HepG2 (cell line): ENCODE results near the gene SMTNL2. TPM values are rescaled to one million over a fixed set of nuclear protein-coding genes. Genes with fewer than 3 reads are reported as not detected.

Experiments used
- CREB1 ChIP-seq, 2 experiments: fragments of 450-650 bp in 1 of 2; IDR thresholded peaks; 2 replicates each; pipeline ENCODE4 v1.6.1; 2016 to 2017; ENCODE audit warnings: control low read depth in 1 of 2, mild to moderate bottlenecking in 1 of 2, missing compliant biosample characterization in 1 of 2, missing genetic modification characterization in 1 of 2
- FOXA3 ChIP-seq: IDR thresholded peaks from 2 replicates; pipeline ENCODE4 v1.6.1; 2016; ENCODE audit warnings: missing genetic modification reagents, missing compliant biosample characterization
- HES4 ChIP-seq: sonication (generic); formaldehyde crosslinking; IDR thresholded peaks from 2 replicates; pipeline ENCODE4 v1.9.0; 2021; ENCODE audit warnings: mild to moderate bottlenecking, missing genetic modification reagents, borderline replicate concordance
- HNF4A ChIP-seq: sonication (generic); formaldehyde crosslinking; IDR thresholded peaks from 2 replicates; pipeline ENCODE4 v1.4.0; 2020; ENCODE audit warnings: missing genetic modification reagents
- KAT8 ChIP-seq: IDR thresholded peaks from 2 replicates; pipeline ENCODE4 v1.6.1; 2016; ENCODE audit warnings: missing genetic modification reagents, missing compliant biosample characterization
- REPIN1 ChIP-seq: sonication (generic); formaldehyde crosslinking; IDR thresholded peaks from 2 replicates; pipeline ENCODE4 v1.8.0; 2022; ENCODE audit warnings: missing genetic modification reagents, low read depth, mild to moderate bottlenecking, borderline replicate concordance
- SAP130 ChIP-seq: IDR thresholded peaks from 2 replicates; pipeline ENCODE4 v1.6.1; 2016; ENCODE audit warnings: low read depth
- SRSF1 ChIP-seq: fragments of 200-400 bp; formaldehyde crosslinking; optimal IDR thresholded peaks from 2 replicates; pipeline ENCODE3; 2017; ENCODE audit warnings: mild to moderate bottlenecking, low read depth, low read length, moderate library complexity
- TBX2 ChIP-seq: sonication (generic); formaldehyde crosslinking; IDR thresholded peaks from 2 replicates; pipeline ENCODE4 v1.5.0; 2020; ENCODE audit warnings: missing genetic modification reagents, mild to moderate bottlenecking, borderline replicate concordance
- ZFP90 ChIP-seq: sonication (generic); formaldehyde crosslinking; IDR thresholded peaks from 2 replicates; pipeline ENCODE4 v1.8.0; 2022; ENCODE audit warnings: missing genetic modification reagents, mild to moderate bottlenecking, inconsistent platforms, borderline replicate concordance
- ZKSCAN1 ChIP-seq: fragments of 150-350 bp; IDR thresholded peaks from 2 replicates; pipeline ENCODE4 v1.6.1; 2014; ENCODE audit warnings: low read length
- ZNF234 ChIP-seq: sonication (generic); formaldehyde crosslinking; conservative IDR thresholded peaks from 2 replicates; pipeline ENCODE4 v1.5.1; 2020; ENCODE audit warnings: mild to moderate bottlenecking, missing genetic modification reagents
- polyA plus RNA-seq, 8 experiments: library from polyadenylated mRNA; depleted of rRNA in 3 of 8; stranded (reverse) in 7 of 8; unstranded in 1 of 8; fragments of >200 nt; fragmentation: Illumina TruSeq in 4 of 8; extraction: Trizol in 4 of 8; gene quantifications; 2 replicates each; pipeline versions ENCODE4 v1.2.1 to v1.2.3, GENCODE V29; 2011 to 2016; ENCODE audit warnings: low read depth in 4 of 8, missing spikeins in 1 of 8, mixed read lengths in 1 of 8; ENCODE audit not compliant: insufficient read depth in 1 of 8
- total RNA-seq, 5 experiments: library from RNA; depleted of rRNA; stranded (reverse); fragments of >200 nt; fragmentation: Illumina TruSeq; extraction: Trizol; gene quantifications; 2 replicates each; pipeline ENCODE4 v1.2.3, GENCODE V29; 2016; ENCODE audit warnings: low read depth in 1 of 5
- TF ChIP-seq, protein P1 (sequence below): sonication (generic); formaldehyde crosslinking; IDR thresholded peaks from 2 replicates; pipeline ENCODE4 v1.4.0; 2020; ENCODE audit warnings: mild to moderate bottlenecking, missing genetic modification reagents
- TF ChIP-seq, protein P2 (sequence below): sonication (generic); formaldehyde crosslinking; IDR thresholded peaks from 2 replicates; pipeline ENCODE4 v1.5.1; 2020; ENCODE audit warnings: missing genetic modification reagents, mild to moderate bottlenecking, borderline replicate concordance
- TF ChIP-seq, protein P3 (sequence below), 2 experiments: sonication (generic) in 1 of 2; formaldehyde crosslinking in 1 of 2; IDR thresholded peaks; 2 replicates each; pipeline versions ENCODE4 v1.5.1 to v1.6.1; 2011 to 2020; ENCODE audit warnings: borderline replicate concordance in 1 of 2, low read depth in 1 of 2, low read length in 1 of 2, mild to moderate bottlenecking in 1 of 2, missing genetic modification reagents in 1 of 2, moderate library complexity in 1 of 2

The SMTNL2 gene
- total and polyA plus RNA-seq, 2 of the 13 experiments (the other 11 are each of a cell fraction or from before 2014, with no cell fraction given) = 0.41 to 5.1 TPM

DNA sequence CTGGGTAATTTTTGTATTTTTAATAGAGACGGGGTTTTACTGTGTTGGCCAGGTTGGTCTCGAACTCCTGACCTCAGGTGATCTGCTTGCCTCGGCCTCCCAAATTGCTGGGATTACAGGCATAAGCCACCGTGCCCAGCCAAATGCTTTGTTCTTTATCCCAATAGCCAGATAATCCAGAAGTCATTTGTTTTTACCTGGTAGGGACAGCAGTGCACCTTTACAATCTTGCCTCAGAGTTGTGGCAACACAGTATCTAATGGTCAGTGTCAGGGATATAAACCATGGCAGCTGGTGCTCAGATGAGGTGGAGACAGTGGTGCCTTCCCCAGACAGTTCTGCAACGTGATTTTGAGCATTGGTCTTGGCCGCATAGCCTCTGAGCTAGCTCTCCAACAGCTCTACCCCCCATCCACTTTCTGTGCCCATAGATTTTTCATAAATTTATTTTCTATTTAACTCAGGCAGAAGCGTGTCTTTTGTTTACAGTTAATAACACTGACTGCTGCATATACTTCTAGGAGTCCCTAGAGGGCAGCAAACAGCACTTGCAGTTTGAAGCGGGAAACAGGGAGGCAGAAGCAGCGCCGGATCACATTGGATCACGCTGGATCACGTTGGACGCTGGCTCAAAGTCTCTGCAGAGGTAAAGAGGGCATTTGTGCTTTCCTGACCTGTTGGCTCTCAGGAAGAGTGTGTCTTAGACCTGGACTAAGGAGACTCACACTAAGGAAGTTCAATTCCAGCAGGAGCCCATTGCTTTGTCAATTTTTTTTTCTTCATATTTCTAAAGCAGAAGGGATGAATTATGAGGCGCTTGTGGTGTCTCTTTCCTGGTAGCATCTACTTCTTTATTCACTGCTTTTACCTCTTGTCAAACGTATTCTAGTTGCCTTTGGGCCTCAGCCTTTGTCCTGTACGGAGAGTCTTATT, 18.9 kb upstream of the SMTNL2 start (continued):
- TF ChIP-seq, protein P1, sequence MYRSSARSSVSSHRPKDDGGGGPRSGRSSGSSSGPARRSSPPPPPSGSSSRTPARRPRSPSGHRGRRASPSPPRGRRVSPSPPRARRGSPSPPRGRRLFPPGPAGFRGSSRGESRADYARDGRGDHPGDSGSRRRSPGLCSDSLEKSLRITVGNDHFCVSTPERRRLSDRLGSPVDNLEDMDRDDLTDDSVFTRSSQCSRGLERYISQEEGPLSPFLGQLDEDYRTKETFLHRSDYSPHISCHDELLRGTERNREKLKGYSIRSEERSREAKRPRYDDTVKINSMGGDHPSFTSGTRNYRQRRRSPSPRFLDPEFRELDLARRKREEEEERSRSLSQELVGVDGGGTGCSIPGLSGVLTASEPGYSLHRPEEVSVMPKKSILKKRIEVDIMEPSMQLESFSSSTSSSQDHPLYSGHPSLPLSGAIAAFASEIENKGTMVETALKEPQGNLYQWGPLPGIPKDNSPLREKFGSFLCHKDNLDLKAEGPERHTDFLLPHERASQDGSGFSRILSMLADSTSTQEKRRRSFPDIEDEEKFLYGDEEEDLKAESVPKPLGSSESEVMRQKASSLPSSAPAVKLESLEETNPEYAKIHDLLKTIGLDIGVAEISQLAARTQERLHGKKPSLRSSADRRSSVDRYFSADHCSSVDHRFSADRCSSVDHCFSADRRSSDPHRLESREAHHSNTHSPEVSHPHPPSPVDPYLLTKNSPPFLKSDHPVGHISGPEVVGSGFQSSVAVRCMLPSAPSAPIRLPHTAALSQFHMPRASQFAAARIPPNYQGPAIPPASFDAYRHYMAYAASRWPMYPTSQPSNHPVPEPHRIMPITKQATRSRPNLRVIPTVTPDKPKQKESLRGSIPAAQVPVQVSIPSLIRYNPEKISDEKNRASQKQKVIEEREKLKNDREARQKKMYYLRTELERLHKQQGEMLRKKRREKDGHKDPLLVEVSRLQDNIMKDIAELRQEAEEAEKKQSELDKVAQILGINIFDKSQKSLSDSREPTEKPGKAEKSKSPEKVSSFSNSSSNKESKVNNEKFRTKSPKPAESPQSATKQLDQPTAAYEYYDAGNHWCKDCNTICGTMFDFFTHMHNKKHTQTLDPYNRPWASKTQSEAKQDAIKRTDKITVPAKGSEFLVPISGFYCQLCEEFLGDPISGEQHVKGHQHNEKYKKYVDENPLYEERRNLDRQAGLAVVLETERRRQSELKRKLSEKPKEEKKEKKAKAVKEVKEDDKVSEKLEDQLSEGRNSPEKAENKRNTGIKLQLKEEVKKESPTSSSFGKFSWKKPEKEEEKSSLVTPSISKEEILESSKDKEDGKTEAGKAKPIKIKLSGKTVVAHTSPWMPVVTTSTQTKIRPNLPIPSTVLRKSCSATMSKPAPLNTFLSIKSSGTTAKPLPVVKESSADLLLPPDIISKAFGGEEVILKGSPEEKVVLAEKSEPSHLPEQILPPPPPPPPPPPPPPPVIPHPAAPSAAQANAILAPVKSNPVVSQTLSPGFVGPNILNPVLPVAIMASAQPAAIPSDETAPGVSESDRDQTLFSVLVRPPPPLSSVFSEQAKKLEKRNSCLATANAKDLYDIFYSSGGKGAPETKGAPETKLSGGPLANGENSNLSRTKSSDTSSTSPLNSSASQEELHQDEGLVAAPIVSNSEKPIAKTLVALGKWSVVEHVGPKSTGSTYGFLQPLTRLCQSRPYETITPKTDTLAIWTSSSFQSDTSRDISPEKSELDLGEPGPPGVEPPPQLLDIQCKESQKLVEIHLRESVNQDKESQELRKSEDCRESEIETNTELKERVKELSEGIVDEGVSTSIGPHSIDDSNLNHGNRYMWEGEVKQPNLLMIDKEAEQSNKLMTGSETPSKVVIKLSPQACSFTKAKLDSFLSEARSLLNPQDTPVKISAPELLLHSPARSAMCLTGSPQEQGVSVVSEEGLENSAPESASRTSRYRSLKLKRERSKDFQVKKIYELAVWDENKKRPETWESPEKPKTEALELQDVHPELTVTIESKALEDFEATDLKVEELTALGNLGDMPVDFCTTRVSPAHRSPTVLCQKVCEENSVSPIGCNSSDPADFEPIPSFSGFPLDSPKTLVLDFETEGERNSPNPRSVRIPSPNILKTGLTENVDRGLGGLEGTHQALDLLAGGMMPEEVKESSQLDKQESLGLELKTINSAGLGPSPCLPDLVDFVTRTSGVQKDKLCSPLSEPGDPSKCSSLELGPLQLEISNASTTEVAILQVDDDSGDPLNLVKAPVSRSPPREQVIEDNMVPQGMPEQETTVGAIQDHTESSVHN (CRISPR knock-in tag) = no peak
- TF ChIP-seq ZKSCAN1 (0 out of 2 replicates have a peak, but pooled peaks have one; percentile 22), REPIN1 (peak; percentile 38; the same call in 1 of the 2 replicates), CREB1 (IDR thresholded peaks at IDR 0.05) (no peak), CREB1 (CRISPR knock-in tag; IDR thresholded peaks at IDR 0.05) (no peak), TBX2 (CRISPR knock-in tag) (peak; percentile 41; the same call in 1 of the 2 replicates), HNF4A (CRISPR knock-in tag) (peak; percentile 62; the same call in 1 of the 2 replicates), ZNF234 (CRISPR knock-in tag) (no peak), ZFP90 (no peak), SAP130 (CRISPR knock-in tag) (peak; percentile 59), FOXA3 (CRISPR knock-in tag) (peak; percentile 40), HES4 (CRISPR knock-in tag) (peak; percentile 71; the same call in 1 of the 2 replicates), SRSF1 (no peak), KAT8 (CRISPR knock-in tag) (0 out of 2 replicates have a peak, but pooled peaks have one; percentile 20)
- TF ChIP-seq, protein P2, sequence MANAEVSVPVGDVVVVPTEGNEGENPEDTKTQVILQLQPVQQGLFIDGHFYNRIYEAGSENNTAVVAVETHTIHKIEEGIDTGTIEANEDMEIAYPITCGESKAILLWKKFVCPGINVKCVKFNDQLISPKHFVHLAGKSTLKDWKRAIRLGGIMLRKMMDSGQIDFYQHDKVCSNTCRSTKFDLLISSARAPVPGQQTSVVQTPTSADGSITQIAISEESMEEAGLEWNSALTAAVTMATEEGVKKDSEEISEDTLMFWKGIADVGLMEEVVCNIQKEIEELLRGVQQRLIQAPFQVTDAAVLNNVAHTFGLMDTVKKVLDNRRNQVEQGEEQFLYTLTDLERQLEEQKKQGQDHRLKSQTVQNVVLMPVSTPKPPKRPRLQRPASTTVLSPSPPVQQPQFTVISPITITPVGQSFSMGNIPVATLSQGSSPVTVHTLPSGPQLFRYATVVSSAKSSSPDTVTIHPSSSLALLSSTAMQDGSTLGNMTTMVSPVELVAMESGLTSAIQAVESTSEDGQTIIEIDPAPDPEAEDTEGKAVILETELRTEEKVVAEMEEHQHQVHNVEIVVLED (CRISPR knock-in tag) = no peak
- TF ChIP-seq, protein P3, sequence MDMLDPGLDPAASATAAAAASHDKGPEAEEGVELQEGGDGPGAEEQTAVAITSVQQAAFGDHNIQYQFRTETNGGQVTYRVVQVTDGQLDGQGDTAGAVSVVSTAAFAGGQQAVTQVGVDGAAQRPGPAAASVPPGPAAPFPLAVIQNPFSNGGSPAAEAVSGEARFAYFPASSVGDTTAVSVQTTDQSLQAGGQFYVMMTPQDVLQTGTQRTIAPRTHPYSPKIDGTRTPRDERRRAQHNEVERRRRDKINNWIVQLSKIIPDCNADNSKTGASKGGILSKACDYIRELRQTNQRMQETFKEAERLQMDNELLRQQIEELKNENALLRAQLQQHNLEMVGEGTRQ (IDR thresholded peaks at IDR 0.05; ENCODE audit: low read depth, low read length) = 0 out of 2 replicates have a peak, but pooled peaks have one; percentile 21
- TF ChIP-seq, protein P3 (CRISPR knock-in tag; IDR thresholded peaks at IDR 0.05; ENCODE audit: borderline replicate concordance) = 0 out of 2 replicates have a peak, but pooled peaks have one; percentile 14
